Loucy (cell line): ENCODE measurements around the gene SQSTM1.

ENCODE experiments used
- EZH2phosphoT487 ChIP-seq: fragments of 200-600 bp; IDR thresholded peaks from 2 replicates; pipeline ENCODE4 v1.6.1; 2018; ENCODE audit warnings: antibody characterized with exemption, mild to moderate bottlenecking, moderate library complexity, borderline replicate concordance
- TF ChIP-seq, protein P1 (sequence below): fragments of 200-600 bp; sonication (generic); conservative IDR thresholded peaks from 2 replicates; pipeline ENCODE4 v1.5.1; 2014; ENCODE audit warnings: mild to moderate bottlenecking, antibody characterized with exemption, low read length

DNA sequence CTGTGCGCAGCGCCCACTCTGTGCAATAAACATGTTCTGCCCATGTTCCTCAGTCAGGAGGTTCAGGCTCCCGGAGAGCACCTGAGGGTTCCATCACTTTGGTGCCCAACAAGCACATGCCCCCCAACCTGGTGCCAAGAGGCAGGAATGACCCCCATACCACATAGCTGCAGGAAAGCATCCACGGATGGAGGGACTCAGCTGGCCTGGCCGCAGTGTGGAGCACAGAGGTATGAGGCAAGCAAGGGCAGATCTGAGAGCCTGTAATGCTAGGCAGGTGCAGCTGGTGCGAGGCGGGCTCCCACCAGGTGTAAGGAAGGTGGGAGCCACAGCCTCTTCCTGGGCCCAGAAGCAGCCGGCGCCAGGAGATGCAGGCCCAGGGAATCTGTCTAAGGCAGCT lies 42.2 kb downstream of the SQSTM1 start:
- TF ChIP-seq, protein P1, sequence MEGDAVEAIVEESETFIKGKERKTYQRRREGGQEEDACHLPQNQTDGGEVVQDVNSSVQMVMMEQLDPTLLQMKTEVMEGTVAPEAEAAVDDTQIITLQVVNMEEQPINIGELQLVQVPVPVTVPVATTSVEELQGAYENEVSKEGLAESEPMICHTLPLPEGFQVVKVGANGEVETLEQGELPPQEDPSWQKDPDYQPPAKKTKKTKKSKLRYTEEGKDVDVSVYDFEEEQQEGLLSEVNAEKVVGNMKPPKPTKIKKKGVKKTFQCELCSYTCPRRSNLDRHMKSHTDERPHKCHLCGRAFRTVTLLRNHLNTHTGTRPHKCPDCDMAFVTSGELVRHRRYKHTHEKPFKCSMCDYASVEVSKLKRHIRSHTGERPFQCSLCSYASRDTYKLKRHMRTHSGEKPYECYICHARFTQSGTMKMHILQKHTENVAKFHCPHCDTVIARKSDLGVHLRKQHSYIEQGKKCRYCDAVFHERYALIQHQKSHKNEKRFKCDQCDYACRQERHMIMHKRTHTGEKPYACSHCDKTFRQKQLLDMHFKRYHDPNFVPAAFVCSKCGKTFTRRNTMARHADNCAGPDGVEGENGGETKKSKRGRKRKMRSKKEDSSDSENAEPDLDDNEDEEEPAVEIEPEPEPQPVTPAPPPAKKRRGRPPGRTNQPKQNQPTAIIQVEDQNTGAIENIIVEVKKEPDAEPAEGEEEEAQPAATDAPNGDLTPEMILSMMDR: no peak
- no peak for TF ChIP-seq EZH2phosphoT487
